K562 (cell line): ENCODE data around the gene EGR2. TPM values are rescaled to one million over a fixed set of nuclear protein-coding genes. Genes with fewer than 3 reads are reported as not detected.

Experiments used
- ATAC-seq: fragments of 200-7000 bp; cut with Tn5 transposase; 3 replicates; pipeline ENCODE4 v1.9.1; 2020; ENCODE audit warnings: moderate library complexity
- BruUV-seq: library from RNA; stranded (reverse); fragments of 400-500 nt; replicated peaks from 2 replicates; lab custom pipeline; 2021; lab: Mats Ljungman, UMichigan
- CTCF ChIA-PET: fragments of 300-600 bp; formaldehyde crosslinking; extraction: SDS; loops from one replicate; lab custom pipeline; 2021; ENCODE audit warnings: low intra/inter-chr PET ratio; lab: Yijun Ruan, JAX
- POLR2A ChIA-PET: fragments of 300-600, 350-650 bp; sonication (Branson Sonifier 250); formaldehyde crosslinking; extraction: SDS; loops from one replicate; lab custom pipeline; 2021; ENCODE audit warnings: antibody characterized with exemption, inconsistent platforms; lab: Yijun Ruan, JAX
- DNase-seq, 4 experiments: peaks; one replicate each; pipeline versions ENCODE4 v3.0.0 to v3.0.0-alpha.2; 2011 to 2018; ENCODE audit warnings: low spot score in 3 of 4, mixed read lengths in 3 of 4; ENCODE audit errors: extremely low read depth in 1 of 4
- FAIRE-seq: peaks from 2 replicates; lab custom pipeline; 2011; peaks lifted over from hg19 to GRCh38; lab: Jason Lieb, UNC
- H2AFZ ChIP-seq: 2 replicates; pipeline ENCODE4 v1.6.0; 2011; ENCODE audit warnings: low read depth, low read length, control low read depth, inconsistent platforms
- H3K27ac ChIP-seq: fragments of 200-600 bp; 3 replicates; pipeline ENCODE4 v1.8.0; 2011; ENCODE audit warnings: low read depth, mild to moderate bottlenecking, control low read depth, inconsistent platforms, low read length, moderate library complexity, mixed read lengths; ENCODE audit errors: extremely low read depth
- H3K27me3 ChIP-seq, 2 experiments: fragments of 300-600 bp in 1 of 2; 2 replicates in 1 of 2; 3 replicates in 1 of 2; pipeline versions ENCODE4 v1.6.0 to v1.8.0; 2011; ENCODE audit warnings: inconsistent platforms in 2 of 2, low read length in 2 of 2, mild to moderate bottlenecking in 1 of 2, mixed read lengths in 1 of 2, moderate library complexity in 1 of 2; ENCODE audit not compliant: control insufficient read depth in 2 of 2, insufficient read depth in 2 of 2
- H3K36me3 ChIP-seq: fragments of 300-600 bp; 3 replicates; pipeline ENCODE4 v1.8.0; 2011; ENCODE audit warnings: mild to moderate bottlenecking, low read length, inconsistent platforms; ENCODE audit not compliant: control insufficient read depth, insufficient read depth
- H3K4me1 ChIP-seq, 2 experiments: fragments of 200-600 bp in 1 of 2; replicated peaks in 1 of 2; 2 replicates in 1 of 2; 3 replicates in 1 of 2; pipeline versions ENCODE4 v1.5.1 to v1.8.0; 2011; ENCODE audit warnings: inconsistent platforms in 2 of 2, low read length in 2 of 2, mild to moderate bottlenecking in 1 of 2, mixed read lengths in 1 of 2, moderate library complexity in 1 of 2; ENCODE audit not compliant: control insufficient read depth in 2 of 2, insufficient read depth in 2 of 2
- H3K4me2 ChIP-seq: 2 replicates; pipeline ENCODE4 v1.6.1; 2011; ENCODE audit warnings: low read length, control low read depth, inconsistent platforms, mixed read lengths; ENCODE audit not compliant: insufficient read depth
- H3K4me3 ChIP-seq: fragments of 200-600 bp; sonication (generic), shearing (Covaris generic); 2 replicates; pipeline ENCODE4 v1.5.1; 2016; ENCODE audit warnings: control low read depth, inconsistent platforms
- H3K79me2 ChIP-seq: fragments of 200-600 bp; 3 replicates; pipeline ENCODE4 v1.8.0; 2011; ENCODE audit warnings: low read length, inconsistent platforms; ENCODE audit not compliant: control insufficient read depth, insufficient read depth
- H3K9ac ChIP-seq, 2 experiments: 2 replicates each; pipeline versions ENCODE4 v1.6.0 to v1.6.1; 2011; ENCODE audit warnings: low read depth in 2 of 2, low read length in 2 of 2, control low read depth in 1 of 2, inconsistent platforms in 1 of 2, mild to moderate bottlenecking in 1 of 2, mixed read lengths in 1 of 2; ENCODE audit not compliant: insufficient read depth in 1 of 2
- H3K9me1 ChIP-seq: one replicate; pipeline ENCODE4 v1.6.0; 2011; ENCODE audit warnings: inconsistent platforms, mild to moderate bottlenecking, low read length, moderate library complexity; ENCODE audit not compliant: control insufficient read depth, insufficient read depth
- H3K9me3 ChIP-seq: replicated peaks from 2 replicates; pipeline ENCODE4 v1.5.1; 2011; ENCODE audit warnings: low read depth, low read length, inconsistent platforms; ENCODE audit not compliant: control insufficient read depth, insufficient read depth
- H4K20me1 ChIP-seq: replicated peaks from 2 replicates; pipeline ENCODE4 v1.6.1; 2011; ENCODE audit warnings: low read length, inconsistent platforms, mixed read lengths; ENCODE audit not compliant: control insufficient read depth, insufficient read depth
- BRCA1 ChIP-seq, 2 experiments: fragments of 450-650 bp in 1 of 2; sonication (generic) in 1 of 2; formaldehyde crosslinking in 1 of 2; IDR thresholded peaks; 2 replicates each; pipeline versions ENCODE4 v1.5.0 to v1.6.1; 2017 to 2020; ENCODE audit warnings: mild to moderate bottlenecking in 1 of 2, missing genetic modification reagents in 1 of 2
- CBFA2T3 ChIP-seq: fragments of 450-650 bp; IDR thresholded peaks from 2 replicates; pipeline ENCODE4 v1.6.1; 2017
- ESRRA ChIP-seq: fragments of 450-650 bp; IDR thresholded peaks from 2 replicates; pipeline ENCODE4 v1.6.1; 2014; ENCODE audit warnings: low read depth, mild to moderate bottlenecking, moderate library complexity, borderline replicate concordance
- HDAC2 ChIP-seq: fragments of 450-650 bp; IDR thresholded peaks from 2 replicates; pipeline ENCODE4 v1.6.1; 2016; ENCODE audit warnings: mild to moderate bottlenecking
- MED1 ChIP-seq: sonication (generic); formaldehyde crosslinking; IDR thresholded peaks from 2 replicates; pipeline ENCODE4 v1.8.1; 2023; ENCODE audit warnings: missing genetic modification reagents, borderline replicate concordance
- MTA1 ChIP-seq: fragments of 450-650 bp; IDR thresholded peaks from 2 replicates; pipeline ENCODE4 v1.6.1; 2017; ENCODE audit warnings: borderline replicate concordance
- POLR2AphosphoS5 ChIP-seq: IDR thresholded peaks from 2 replicates; pipeline ENCODE4 v1.6.1; 2011; ENCODE audit warnings: mild to moderate bottlenecking, low read depth, low read length, moderate library complexity; ENCODE audit not compliant: control insufficient read depth, insufficient read depth
- RB1 ChIP-seq: fragments of 450-650 bp; IDR thresholded peaks from 2 replicates; pipeline ENCODE4 v1.6.1; 2017; ENCODE audit warnings: low read depth, mild to moderate bottlenecking
- SMAD4 ChIP-seq: fragments of 250-450 bp; sonication (Bioruptor Pico); conservative IDR thresholded peaks from 2 replicates; pipeline ENCODE4 v1.8.0; 2021; ENCODE audit warnings: inconsistent platforms, mild to moderate bottlenecking, moderate library complexity
- SRSF3 ChIP-seq: fragments of 200-400 bp; formaldehyde crosslinking; IDR thresholded peaks from 2 replicates; pipeline ENCODE4 v1.6.1; 2016; ENCODE audit warnings: mild to moderate bottlenecking, low read length, moderate library complexity; ENCODE audit not compliant: insufficient read depth
- TCFL5 ChIP-seq: fragments of 250-450 bp; sonication (Bioruptor Pico); conservative IDR thresholded peaks from 2 replicates; pipeline ENCODE4 v1.6.1; 2021; ENCODE audit warnings: mild to moderate bottlenecking, moderate library complexity, matching md5 sums
- XRCC3 ChIP-seq: fragments of 450-650 bp; IDR thresholded peaks from 2 replicates; pipeline ENCODE4 v1.6.1; 2017; ENCODE audit warnings: mild to moderate bottlenecking, moderate library complexity
- ZNF174 ChIP-seq: fragments of 250-450 bp; sonication (Bioruptor Pico); IDR thresholded peaks from 2 replicates; pipeline ENCODE4 v1.4.0; 2020; ENCODE audit warnings: mild to moderate bottlenecking
- WGBS: fragments of 100-300 bp; shearing (Covaris generic); methylation state at CpG from one replicate; pipeline ENCODE4 v1.1.6; 2016; ENCODE audit warnings: low coverage, mixed read lengths; ENCODE audit not compliant: insufficient coverage; ENCODE audit errors: missing lambda C conversion rate; 5-methylcytosine and 5-hydroxymethylcytosine counted together
- in situ Hi-C: fragments of 300-500 bp; cut with MboI; formaldehyde crosslinking; loops from 4 replicates; pipeline ENCODE4 v1.15.0; 2018; ENCODE audit warnings: inconsistent platforms, mixed read lengths
- intact Hi-C: fragments of 100-400 bp; cut with micrococcal nuclease; formaldehyde crosslinking; loops from 2 replicates; pipeline ENCODE4 v1.14.2; 2022
- polyA plus RNA-seq, 8 experiments: library from polyadenylated mRNA; depleted of rRNA in 4 of 8; stranded (reverse) in 5 of 8; unstranded in 3 of 8; fragments of >200 nt; fragmentation: Nextera tagmentation in 2 of 8; fragmentation: Illumina TruSeq in 1 of 8; extraction: Ambion mirVana in 2 of 8; extraction: Trizol in 1 of 8; gene quantifications; 2 replicates each; pipeline versions ENCODE4 v1.2.1 to v1.2.3, GENCODE V29; 2011 to 2014; ENCODE audit warnings: inconsistent platforms in 1 of 8, missing spikeins in 1 of 8
- total RNA-seq, 7 experiments: library from RNA; depleted of rRNA in 6 of 7; stranded (reverse); fragments of >200 nt in 6 of 7; fragmentation: Illumina TruSeq in 2 of 7; extraction: Trizol in 2 of 7; gene quantifications; 2 replicates each; pipeline versions ENCODE4 v1.2.1 to v1.2.3, GENCODE V29; 2011 to 2021; ENCODE audit warnings: low replicate concordance in 1 of 7
- TF ChIP-seq, protein P1 (sequence below): fragments of 450-650 bp; IDR thresholded peaks from 2 replicates; pipeline ENCODE4 v1.6.1; 2018; ENCODE audit warnings: mild to moderate bottlenecking, low read depth; ENCODE audit not compliant: partially characterized antibody
- TF ChIP-seq, protein P2 (sequence below): fragments of 250-450 bp; sonication (Bioruptor Pico); IDR thresholded peaks from 2 replicates; pipeline ENCODE4 v1.5.0; 2022; ENCODE audit warnings: mild to moderate bottlenecking

EGR2 gene
- total and polyA plus RNA-seq, 9 of the 15 experiments (the other 6 are each of a cell fraction or from before 2014, with no cell fraction given) = 0.08 to 0.18 (median 0.12) TPM; not detected in 4

DNA sequence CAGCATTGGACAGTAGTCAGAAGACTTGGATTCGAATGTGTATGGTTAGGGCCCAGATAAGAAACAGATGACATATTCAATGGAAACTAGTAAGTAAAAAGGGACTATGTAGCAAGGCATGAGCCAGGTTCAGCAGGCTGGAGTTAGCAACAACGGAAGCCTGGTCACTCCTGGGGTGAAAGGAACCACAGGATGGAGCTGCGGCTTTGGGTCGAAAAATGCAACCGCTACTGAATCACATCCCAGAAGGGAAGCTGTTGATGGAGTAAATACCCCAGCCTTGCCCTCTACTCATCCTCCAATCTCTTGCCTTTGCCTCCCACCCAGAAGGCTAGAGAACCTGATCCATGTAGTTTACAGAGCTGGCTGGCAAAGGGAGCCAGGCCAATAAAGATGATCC is 37.5 kb upstream of the EGR2 start:
- H2AFZ ChIP-seq = no peak overlapping the region
- intact Hi-C loops = no loop called here
- BruUV-seq = no TSS peak
- H3K36me3 ChIP-seq = no peaks in the 10 kb centered on the region
- POLR2A ChIA-PET = no interaction called here
- CTCF ChIA-PET = no interaction called here
- no peak overlapping the region for H3K4me3 ChIP-seq
- H3K27ac ChIP-seq = no peak overlapping the region
- no peaks in the 10 kb centered on the region for H3K9me1 ChIP-seq
- no peaks in the 10 kb centered on the region for H3K4me1 ChIP-seq
- WGBS = 0% methylated on average over 5 of the region's 5 CpGs
- H3K27me3 ChIP-seq = 0 out of 5 replicates have a peak, but pooled peaks cover 0 to 4% of the 10 kb centered on the region in 2 experiments
- H3K9ac ChIP-seq = no peak overlapping the region
- no peak for ATAC-seq
- no peaks in the 10 kb centered on the region for H4K20me1 ChIP-seq
- TF ChIP-seq ZNF174 (no peak), BRCA1 (IDR thresholded peaks at IDR 0.05) (no peak), BRCA1 (CRISPR knock-in tag; IDR thresholded peaks at IDR 0.05) (no peak), MED1 (CRISPR knock-in tag) (no peak), HDAC2 (no peak), MTA1 (no peak), TCFL5 (CRISPR knock-in tag) (no peak), CBFA2T3 (no peak), RB1 (no peak), SRSF3 (no peak), XRCC3 (no peak), SMAD4 (CRISPR knock-in tag) (no peak), ESRRA (no peak), POLR2AphosphoS5 (no peak)
- TF ChIP-seq, protein P1, sequence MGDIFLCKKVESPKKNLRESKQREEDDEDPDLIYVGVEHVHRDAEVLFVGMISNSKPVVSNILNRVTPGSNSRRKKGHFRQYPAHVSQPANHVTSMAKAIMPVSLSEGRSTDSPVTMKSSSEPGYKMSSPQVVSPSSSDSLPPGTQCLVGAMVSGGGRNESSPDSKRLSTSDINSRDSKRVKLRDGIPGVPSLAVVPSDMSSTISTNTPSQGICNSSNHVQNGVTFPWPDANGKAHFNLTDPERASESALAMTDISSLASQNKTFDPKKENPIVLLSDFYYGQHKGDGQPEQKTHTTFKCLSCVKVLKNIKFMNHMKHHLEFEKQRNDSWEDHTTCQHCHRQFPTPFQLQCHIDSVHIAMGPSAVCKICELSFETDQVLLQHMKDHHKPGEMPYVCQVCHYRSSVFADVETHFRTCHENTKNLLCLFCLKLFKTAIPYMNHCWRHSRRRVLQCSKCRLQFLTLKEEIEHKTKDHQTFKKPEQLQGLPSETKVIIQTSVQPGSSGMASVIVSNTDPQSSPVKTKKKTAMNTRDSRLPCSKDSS = no peak
- TF ChIP-seq, protein P2, sequence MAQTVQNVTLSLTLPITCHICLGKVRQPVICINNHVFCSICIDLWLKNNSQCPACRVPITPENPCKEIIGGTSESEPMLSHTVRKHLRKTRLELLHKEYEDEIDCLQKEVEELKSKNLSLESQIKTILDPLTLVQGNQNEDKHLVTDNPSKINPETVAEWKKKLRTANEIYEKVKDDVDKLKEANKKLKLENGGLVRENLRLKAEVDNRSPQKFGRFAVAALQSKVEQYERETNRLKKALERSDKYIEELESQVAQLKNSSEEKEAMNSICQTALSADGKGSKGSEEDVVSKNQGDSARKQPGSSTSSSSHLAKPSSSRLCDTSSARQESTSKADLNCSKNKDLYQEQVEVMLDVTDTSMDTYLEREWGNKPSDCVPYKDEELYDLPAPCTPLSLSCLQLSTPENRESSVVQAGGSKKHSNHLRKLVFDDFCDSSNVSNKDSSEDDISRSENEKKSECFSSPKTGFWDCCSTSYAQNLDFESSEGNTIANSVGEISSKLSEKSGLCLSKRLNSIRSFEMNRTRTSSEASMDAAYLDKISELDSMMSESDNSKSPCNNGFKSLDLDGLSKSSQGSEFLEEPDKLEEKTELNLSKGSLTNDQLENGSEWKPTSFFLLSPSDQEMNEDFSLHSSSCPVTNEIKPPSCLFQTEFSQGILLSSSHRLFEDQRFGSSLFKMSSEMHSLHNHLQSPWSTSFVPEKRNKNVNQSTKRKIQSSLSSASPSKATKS = no peak
- H3K9me3 ChIP-seq = no peaks in the 10 kb centered on the region
- no peak for FAIRE-seq
- no peak for DNase-seq
- H3K4me2 ChIP-seq = no peak overlapping the region
- no peaks in the 10 kb centered on the region for H3K79me2 ChIP-seq
- in situ Hi-C loops = no loop called here
